Type B pancreatic cell (in vitro differentiated cells): ENCODE results near the gene SLC35F1. TPM values are rescaled to one million over a fixed set of nuclear protein-coding genes. Genes with fewer than 3 reads are reported as not detected.

ENCODE experiments used
- DNase-seq: peaks from one replicate; pipeline ENCODE4 v3.0.0; 2021; ENCODE audit warnings: mixed read lengths; ENCODE audit not compliant: unreplicated experiment; ENCODE audit errors: extremely low spot score
- H3K27ac Mint-ChIP-seq: 2 replicates; pipeline ENCODE4 v1.8.0; 2021; ENCODE audit warnings: mild to moderate bottlenecking, mixed read lengths
- H3K27me3 Mint-ChIP-seq: 2 replicates; pipeline ENCODE4 v1.8.0; 2021; ENCODE audit warnings: mixed read lengths
- H3K36me3 Mint-ChIP-seq: 2 replicates; pipeline ENCODE4 v1.8.0; 2021; ENCODE audit warnings: mixed read lengths
- H3K4me1 Mint-ChIP-seq: one replicate; pipeline ENCODE4 v1.8.0; 2021; ENCODE audit warnings: mixed read lengths; ENCODE audit not compliant: unreplicated experiment
- H3K4me3 Mint-ChIP-seq: 2 replicates; pipeline ENCODE4 v1.8.0; 2021; ENCODE audit warnings: mild to moderate bottlenecking, mixed read lengths
- H3K9me3 Mint-ChIP-seq: 2 replicates; pipeline ENCODE4 v1.8.0; 2021; ENCODE audit warnings: mixed read lengths
- CTCF ChIP-seq: fragments of 200-600 bp; sonication (generic); conservative IDR thresholded peaks from 2 replicates; pipeline ENCODE4 v1.5.0; 2021; ENCODE audit warnings: antibody characterized with exemption, mild to moderate bottlenecking
- total RNA-seq: library from RNA; stranded (reverse); gene quantifications from 2 replicates; pipeline ENCODE4 v1.2.1, GENCODE V29; 2021; ENCODE audit warnings: low replicate concordance

The SLC35F1 gene
- total RNA-seq, 1 donor from 2014 or later = 6.1 TPM

- H3K4me1 Mint-ChIP-seq = peaks cover 10% of the 10 kb centered on the region
- no peak overlapping the region for H3K27ac Mint-ChIP-seq
- H3K9me3 Mint-ChIP-seq = no peaks in the 10 kb centered on the region
- H3K27me3 Mint-ChIP-seq = no peaks in the 10 kb centered on the region
- DNase-seq = no peak
- H3K4me3 Mint-ChIP-seq = no peak overlapping the region
- no peaks in the 10 kb centered on the region for H3K36me3 Mint-ChIP-seq
- no peak for TF ChIP-seq CTCF
Measured at GRCh38 chr6:118316796-118317384, 409.8 kb downstream of the SLC35F1 start.

- no peaks in the 10 kb centered on the region for H3K36me3 Mint-ChIP-seq
- no peak overlapping the region for H3K4me3 Mint-ChIP-seq
- no peak overlapping the region for H3K27ac Mint-ChIP-seq
- H3K4me1 Mint-ChIP-seq = peaks cover 10% of the 10 kb centered on the region
- H3K9me3 Mint-ChIP-seq = no peaks in the 10 kb centered on the region
- H3K27me3 Mint-ChIP-seq = no peaks in the 10 kb centered on the region
- TF ChIP-seq CTCF = no peak
- DNase-seq = no peak
Measured at GRCh38 chr6:118317581-118318563, 410.8 kb downstream of the SLC35F1 start.

- H3K36me3 Mint-ChIP-seq = no peaks in the 10 kb centered on the region
- H3K27me3 Mint-ChIP-seq = no peaks in the 10 kb centered on the region
- no peak for TF ChIP-seq CTCF
- no peak overlapping the region for H3K4me3 Mint-ChIP-seq
- no peaks in the 10 kb centered on the region for H3K9me3 Mint-ChIP-seq
- DNase-seq = no peak
- H3K27ac Mint-ChIP-seq = no peak overlapping the region
- peaks cover 10% of the 10 kb centered on the region for H3K4me1 Mint-ChIP-seq
Measured at GRCh38 chr6:118318648-118319047, 411.6 kb downstream of the SLC35F1 start.

- no peak for TF ChIP-seq CTCF
- no peak for DNase-seq
- Mint-ChIP-seq H3K36me3 (no peaks in the 10 kb centered on the region), H3K4me1 (peaks cover 10% of the 10 kb centered on the region), H3K27me3 (no peaks in the 10 kb centered on the region), H3K9me3 (peaks cover 4% of the 10 kb centered on the region), H3K4me3 (no peak overlapping the region), H3K27ac (no peak overlapping the region)
Measured at GRCh38 chr6:118319416-118319815, 412.4 kb downstream of the SLC35F1 start.

GRCh38 chr6:118319894-118320649, 413.0 kb downstream of the SLC35F1 start:
- Mint-ChIP-seq H3K4me1 (peaks cover 10% of the 10 kb centered on the region), H3K9me3 (peaks cover 4% of the 10 kb centered on the region), H3K27me3 (no peaks in the 10 kb centered on the region), H3K4me3 (no peak overlapping the region), H3K27ac (no peak overlapping the region), H3K36me3 (no peaks in the 10 kb centered on the region)
- TF ChIP-seq CTCF = no peak
- no peak for DNase-seq
